ENCODE measurements around the gene STX3.

- TF ChIP-seq CTCF (IDR thresholded peaks at IDR 0.05; ENCODE audit: low read depth, low read length, missing input control) = no peak
- no peak for TF ChIP-seq TAF1 (conservative IDR thresholded peaks at IDR 0.05)
- TF ChIP-seq JUND (IDR thresholded peaks at IDR 0.05) = no peak
- no peak for TF ChIP-seq ZBTB33 (IDR thresholded peaks at IDR 0.05)
- no peak for TF ChIP-seq SP1 (IDR thresholded peaks at IDR 0.05)
- TF ChIP-seq NR2F2 (IDR thresholded peaks at IDR 0.05) = no peak
- TF ChIP-seq REST (IDR thresholded peaks at IDR 0.05) = no peak
These were observed 92.5 kb downstream of the STX3 start for GRCh38 chr11:59847626-59848025.
